GM20000 (cell line): ENCODE results near the gene ARL4A.

ENCODE experiments used
- DNase-seq: peaks from one replicate; pipeline ENCODE4 v3.0.0; 2012; ENCODE audit warnings: low spot score
- TF ChIP-seq, protein P1 (sequence below): IDR thresholded peaks from 2 replicates; pipeline ENCODE4 v1.5.1; 2012; ENCODE audit warnings: mild to moderate bottlenecking, control low read depth; ENCODE audit errors: extremely low read depth, missing control alignments

Gene ARL4A

GRCh38 chr7:12708314-12708713, 20.9 kb downstream of the ARL4A start:
- DNase-seq: no peak
- TF ChIP-seq, protein P1, sequence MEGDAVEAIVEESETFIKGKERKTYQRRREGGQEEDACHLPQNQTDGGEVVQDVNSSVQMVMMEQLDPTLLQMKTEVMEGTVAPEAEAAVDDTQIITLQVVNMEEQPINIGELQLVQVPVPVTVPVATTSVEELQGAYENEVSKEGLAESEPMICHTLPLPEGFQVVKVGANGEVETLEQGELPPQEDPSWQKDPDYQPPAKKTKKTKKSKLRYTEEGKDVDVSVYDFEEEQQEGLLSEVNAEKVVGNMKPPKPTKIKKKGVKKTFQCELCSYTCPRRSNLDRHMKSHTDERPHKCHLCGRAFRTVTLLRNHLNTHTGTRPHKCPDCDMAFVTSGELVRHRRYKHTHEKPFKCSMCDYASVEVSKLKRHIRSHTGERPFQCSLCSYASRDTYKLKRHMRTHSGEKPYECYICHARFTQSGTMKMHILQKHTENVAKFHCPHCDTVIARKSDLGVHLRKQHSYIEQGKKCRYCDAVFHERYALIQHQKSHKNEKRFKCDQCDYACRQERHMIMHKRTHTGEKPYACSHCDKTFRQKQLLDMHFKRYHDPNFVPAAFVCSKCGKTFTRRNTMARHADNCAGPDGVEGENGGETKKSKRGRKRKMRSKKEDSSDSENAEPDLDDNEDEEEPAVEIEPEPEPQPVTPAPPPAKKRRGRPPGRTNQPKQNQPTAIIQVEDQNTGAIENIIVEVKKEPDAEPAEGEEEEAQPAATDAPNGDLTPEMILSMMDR: no peak

- TF ChIP-seq, protein P1: no peak
- DNase-seq: no peak
Observed at GRCh38 chr7:12709726-12710502, 22.5 kb downstream of the ARL4A start.

GRCh38 chr7:12711124-12711523, 23.7 kb downstream of the ARL4A start:
- TF ChIP-seq, protein P1: no peak
- no peak for DNase-seq

DNA sequence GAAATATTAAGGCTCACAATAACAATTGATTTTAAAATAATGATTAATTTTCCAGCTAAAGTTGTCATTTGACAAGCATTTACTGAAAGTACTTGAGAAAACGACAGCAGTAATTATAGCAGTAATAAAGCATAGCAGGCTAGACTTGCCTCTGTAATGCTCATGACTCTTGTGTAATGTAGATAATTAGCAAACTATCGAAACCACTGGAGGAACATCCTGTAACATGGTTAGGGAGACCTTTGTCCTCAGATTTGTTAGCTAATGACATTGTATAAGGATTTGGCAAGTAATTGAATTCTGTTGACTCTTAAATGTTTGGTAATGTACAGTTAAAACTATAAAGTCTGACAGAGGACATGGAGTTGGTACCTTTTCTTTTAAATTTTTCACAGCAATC, 24.8 kb downstream of the ARL4A start:
- TF ChIP-seq, protein P1: no peak
- DNase-seq: no peak

- no peak for DNase-seq
- TF ChIP-seq, protein P1: no peak
Observed at GRCh38 chr7:12713625-12714378, 26.4 kb downstream of the ARL4A start.

DNA sequence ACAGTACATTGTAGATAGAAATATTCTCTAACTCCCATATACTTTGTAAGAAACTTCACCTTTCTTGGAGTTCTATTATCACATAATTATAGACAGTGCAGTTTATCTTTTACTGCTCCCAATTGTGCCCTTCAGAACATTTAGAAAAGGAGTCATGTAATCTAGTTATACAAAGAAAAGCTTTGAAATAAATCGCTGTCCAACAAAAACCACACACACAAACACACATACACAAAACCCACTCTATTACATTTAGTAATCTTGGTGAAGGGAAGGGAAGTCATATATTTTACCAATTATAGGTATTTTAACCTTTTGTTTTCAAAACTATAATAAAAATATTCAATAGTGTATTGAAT, 26.9 kb downstream of the ARL4A start:
- TF ChIP-seq, protein P1: no peak
- no peak for DNase-seq

- DNase-seq: no peak
- TF ChIP-seq, protein P1: no peak
Observed at GRCh38 chr7:12715372-12716133, 28.1 kb downstream of the ARL4A start.
